CD4-positive, alpha-beta T cell treated with Interleukin-17A for 4 hours (primary cell): ENCODE results near the gene MAD2L2.

Source experiments
- DNase-seq: peaks from one replicate; pipeline ENCODE4 v3.0.0-alpha.2; 2020; ENCODE audit warnings: mixed read lengths

Gene MAD2L2

DNA sequence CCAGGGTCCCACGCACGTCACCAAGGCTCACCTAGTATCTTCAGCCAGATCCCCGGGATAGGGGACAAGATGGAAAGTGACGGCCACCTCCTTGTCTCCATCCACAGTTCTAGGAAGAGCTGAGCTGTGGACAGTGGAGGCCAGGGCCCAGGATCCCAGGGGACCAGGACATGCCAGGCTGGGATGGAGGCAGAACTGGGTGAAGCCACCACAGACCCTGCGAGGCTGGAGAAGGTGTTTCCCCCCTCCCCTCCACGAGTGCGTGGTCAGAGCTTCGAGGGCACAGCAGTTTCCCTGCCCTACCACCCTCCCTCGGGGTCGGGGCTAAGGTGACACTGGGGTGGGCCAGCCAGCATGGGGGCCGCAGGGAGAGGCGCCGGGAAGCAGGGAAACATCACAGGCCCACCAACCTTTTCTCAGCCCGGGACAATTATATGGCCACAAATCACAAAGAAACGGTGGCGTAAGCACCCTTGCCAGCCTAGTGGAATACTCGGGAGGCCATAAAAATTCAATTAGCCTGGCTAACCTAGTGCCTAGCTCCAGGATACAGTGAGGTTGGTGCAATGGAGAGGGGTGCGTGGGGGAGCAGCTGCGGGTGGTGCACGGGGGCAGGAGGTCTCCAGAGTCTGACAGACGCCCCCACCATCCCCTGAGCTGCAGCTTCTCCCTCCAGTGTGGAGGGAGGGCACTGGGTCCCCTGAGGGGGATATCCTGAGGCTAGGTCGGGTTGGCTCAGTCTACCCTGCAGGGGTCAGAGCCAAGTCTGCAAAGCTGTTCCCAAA, 23.9 kb upstream of the MAD2L2 start:
- DNase-seq: no peak

DNA sequence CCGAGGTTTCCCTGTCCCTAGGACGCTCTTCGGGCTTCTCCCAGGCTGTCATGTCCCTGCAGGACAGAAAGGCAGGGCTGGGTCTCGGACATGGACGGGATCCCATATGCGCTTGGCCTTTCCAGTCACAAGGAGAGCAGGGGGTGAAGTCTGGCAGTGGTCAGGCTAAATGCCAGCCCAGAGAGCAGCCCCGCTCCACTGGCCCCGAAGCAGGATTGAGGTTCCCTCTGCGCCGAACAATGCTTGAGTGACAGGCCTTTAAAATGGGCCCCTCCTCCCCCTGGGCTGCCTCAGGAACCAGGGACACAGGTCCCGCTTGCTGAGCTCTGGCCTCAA, 23.2 kb upstream of the MAD2L2 start:
- no peak for DNase-seq

DNA sequence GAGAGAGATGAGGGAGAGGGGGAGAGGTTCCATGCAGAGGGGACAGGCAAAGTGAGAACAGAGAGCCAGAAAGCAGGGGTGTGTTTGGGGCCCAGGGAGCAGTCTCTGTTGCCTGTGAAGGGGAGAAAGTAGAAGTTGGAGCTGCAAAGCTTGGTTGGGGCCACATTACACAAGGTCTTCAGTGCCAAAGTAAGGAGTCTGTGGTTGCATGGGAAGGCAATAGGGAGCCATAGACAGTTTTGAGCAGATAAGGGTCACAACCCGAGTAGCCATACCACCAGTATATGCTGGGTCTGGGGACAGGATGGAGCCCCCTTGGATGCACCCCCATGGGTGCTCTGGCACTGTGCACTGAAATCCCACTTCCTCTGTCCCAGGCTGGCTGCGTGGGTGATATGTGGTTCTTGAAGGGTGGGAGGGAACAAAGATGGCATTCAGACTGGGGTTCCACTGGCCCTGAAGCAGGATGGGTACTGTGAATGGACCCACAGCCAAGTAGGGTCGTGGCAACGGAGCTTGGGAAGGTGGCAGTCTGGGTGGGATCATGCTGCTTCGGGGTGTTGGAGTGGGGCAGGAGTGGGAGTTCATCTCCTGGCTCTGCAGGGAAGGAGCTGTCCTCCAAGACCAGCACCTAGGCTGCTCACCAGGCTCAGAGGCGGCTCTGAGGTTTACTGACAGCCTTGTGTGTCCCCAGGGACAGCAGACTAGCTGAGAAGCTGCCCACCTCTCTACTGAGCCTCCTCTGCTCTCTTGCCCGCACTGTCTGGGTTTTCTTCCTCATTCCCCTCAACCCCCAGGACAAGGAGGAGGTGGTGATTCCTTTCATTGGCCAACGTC, 22.6 kb upstream of the MAD2L2 start:
- DNase-seq: no peak

DNA sequence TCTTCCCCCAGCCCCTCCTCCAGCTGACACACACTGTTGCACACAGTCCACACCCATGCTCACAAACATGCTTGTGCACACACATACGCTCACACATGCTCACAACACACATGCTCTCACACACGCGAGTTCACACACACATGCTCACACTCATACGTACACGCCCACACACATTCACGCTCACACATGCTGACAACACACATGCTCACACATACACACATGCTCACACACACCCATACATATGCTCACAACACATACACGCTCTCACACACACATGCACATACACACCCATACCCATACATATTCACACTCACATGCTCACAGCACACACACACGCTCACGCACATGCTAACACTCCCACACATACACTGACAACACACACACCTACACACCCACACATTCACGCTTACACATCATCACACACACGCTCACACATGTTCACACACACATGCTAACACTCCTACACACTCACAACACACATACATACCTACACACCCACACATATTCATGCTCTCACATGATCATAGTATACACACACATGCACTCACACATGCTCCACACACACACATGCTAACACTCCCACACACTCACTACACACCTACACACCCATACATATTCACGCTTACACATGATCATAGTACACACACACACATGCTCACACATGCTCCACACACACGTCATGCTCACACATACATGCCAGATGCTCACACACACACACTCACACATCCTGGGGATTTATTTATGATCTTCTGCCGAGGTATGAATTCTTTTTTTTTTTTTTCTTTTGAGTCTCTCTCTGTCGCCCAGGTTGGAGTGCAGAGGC, 21.2 kb upstream of the MAD2L2 start:
- no peak for DNase-seq

DNA sequence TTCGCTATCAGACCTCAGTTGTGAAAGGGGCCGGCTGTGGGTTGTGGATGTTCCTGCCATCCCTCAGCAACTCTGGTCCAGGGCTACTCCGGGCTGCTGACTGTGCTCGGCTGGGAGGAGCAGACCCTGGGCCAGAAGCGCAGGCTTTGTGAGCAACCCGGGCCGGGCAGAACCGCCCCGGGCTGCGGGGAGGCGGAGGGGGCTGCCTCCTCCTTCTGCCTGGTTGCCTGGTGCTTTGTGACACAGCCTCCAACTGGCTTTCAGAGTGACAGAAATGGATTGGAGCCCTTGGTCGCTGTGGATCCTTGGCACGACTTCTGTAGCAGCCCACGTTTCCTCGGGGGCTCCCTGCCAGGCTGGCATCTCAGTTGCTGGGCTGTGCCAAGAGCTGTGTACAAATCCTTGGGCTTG, 20.6 kb upstream of the MAD2L2 start:
- no peak for DNase-seq

DNA sequence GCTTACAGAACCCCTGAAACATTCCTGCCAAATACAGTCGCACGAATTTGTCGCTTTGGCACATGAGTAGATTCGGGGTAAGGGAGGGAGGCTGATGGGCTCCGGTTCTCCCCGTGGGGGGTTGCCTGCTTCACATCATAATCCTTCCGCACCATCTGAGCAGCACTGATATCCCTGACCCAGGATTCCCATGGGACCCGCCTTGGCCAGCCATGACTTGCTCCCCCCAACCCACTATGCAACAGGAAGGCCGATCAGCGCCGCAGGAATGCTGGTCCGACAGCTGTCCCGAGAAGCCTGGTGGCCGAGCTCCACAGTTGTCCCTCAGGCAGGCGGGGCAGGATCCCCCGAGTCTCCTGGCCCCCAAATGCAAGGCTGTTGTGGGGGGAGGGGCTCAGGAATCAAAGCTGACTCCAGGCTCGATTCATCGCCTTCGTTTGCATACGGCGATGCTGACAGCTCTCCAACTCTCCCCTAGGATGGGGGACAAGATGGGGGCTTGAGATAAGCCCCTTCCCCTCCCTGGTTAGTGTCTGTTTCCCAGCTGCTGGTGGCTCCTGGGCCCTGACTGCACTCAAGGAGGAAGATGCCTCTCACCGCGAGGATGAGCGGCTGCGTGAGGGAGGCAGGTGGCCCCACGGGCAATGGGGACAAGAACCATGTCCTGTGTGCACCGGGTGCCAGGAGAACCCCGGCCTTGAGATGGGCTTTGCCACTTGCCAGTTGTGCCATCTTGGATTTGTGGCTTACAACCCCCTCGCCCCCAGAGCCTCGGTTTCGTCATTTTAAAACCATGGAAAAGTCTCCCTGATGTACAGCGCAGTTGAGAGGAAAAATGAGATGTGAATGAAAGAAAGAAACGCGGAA, 19.9 kb upstream of the MAD2L2 start:
- DNase-seq: no peak

DNA sequence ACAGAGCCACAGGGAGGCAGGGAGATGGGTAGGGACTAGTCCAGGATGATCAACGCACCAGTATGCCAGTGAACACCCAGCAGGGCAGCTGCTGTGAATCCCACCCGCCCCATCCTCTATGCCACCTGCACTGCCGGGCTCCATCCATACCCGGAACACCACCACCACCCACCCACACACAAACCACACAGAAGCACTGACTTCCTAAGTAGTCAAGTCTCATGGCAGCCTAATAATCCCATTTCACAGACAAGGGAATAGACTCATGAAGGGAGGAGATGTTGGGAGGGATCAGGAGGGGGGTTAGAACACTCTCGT, 16.9 kb upstream of the MAD2L2 start:
- DNase-seq: no peak

DNA sequence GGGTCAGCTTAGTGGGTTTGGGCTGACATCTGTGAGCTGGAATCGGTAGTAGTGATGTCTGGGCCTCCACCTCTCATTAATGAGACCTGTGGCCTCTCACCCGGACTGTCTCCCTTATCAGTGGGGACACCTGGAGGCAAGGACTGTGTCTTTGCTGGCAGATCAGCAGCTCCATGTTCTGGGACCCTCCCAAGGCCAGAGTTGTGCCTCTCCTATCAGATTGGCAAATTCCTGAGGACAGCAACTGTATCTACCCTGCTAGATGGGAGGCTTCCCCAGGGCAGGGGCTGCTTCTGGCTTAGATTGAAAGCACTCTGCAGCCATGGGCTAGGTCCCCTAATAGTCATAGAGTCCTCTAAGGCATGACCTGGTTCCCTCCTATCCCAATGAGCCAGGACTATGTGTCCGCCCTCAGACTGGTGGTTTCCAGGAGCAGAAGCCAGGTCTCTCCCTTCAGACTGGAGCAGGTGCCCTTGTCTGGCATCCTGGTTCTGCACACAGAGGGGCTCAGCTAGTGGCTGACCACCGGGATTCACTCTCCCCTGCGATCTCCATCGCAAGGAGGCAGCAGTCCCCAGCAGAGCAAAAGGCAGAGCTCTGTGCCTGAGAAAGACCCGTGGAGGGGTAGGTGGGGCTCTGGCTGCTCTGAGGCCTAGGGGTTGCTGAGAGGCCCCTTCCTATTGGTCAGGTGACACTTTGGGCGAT, 16.4 kb upstream of the MAD2L2 start:
- DNase-seq: no peak

DNA sequence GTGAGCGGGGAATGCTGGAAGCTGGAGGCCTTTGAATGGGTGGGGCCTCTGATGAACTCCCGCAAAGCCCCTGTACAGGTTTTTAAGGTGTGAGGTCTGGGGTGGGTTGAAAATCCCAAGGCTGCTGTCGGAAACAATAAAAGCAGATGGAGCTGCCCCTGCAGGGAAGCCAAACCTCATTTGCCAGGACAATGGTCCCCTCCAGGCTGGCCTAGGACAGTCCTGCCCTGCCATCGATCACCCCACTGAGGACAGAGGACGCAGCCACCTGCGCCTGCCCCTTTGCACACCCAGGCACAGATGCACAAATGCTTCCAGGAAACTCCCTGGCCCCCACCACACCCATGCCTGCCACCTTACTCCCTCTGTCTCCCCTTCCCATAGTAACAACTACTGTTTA, 14.9 kb upstream of the MAD2L2 start:
- DNase-seq: no peak

DNA sequence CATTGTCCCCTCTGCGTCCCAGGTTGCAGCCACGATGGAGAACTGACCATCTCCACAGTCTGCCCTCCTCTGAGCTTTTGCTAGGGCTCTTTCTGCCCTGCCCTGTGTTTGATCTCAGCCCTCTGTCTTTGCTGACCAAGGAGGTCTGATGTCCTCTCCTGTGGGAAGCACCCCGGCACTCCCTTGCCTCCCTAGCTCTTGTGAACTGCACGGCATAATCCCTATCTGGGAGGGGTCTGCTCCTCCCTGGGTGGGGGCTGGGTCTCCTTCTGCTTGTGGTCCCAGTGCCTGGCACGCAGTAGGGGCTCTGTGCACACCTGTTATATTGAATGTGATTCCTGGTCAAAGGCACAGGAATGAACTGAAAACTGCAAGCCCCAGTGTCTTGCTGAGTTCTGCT, 13.0 kb upstream of the MAD2L2 start:
- no peak for DNase-seq

DNA sequence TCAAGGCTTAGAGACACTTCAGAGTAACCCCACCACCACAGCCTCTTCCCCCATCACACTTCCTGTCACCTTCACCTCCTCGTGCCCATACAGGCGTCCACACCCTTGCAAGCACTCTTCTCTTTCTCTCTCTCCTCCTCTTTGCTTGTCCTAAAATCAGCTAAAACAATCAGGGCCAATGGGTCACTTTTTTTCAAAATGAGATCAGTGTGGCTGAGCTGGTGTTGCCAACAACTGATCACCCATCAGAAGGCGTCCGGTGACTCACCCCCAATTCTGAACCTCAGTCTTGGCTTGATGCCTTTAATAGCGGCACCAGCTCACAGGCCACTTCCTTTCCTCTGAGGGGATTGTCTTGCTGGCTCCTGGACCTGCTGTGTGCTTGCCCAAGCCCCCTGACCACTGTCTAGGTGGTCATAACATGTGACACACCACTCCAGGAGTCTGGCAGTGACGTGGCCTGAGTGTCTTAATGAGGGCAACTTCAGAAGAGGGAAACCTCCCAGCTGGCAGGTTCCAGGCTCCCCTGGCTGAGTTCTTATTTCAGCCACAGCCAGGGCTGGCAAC, 12.2 kb upstream of the MAD2L2 start:
- peak; percentile 44 for DNase-seq

DNA sequence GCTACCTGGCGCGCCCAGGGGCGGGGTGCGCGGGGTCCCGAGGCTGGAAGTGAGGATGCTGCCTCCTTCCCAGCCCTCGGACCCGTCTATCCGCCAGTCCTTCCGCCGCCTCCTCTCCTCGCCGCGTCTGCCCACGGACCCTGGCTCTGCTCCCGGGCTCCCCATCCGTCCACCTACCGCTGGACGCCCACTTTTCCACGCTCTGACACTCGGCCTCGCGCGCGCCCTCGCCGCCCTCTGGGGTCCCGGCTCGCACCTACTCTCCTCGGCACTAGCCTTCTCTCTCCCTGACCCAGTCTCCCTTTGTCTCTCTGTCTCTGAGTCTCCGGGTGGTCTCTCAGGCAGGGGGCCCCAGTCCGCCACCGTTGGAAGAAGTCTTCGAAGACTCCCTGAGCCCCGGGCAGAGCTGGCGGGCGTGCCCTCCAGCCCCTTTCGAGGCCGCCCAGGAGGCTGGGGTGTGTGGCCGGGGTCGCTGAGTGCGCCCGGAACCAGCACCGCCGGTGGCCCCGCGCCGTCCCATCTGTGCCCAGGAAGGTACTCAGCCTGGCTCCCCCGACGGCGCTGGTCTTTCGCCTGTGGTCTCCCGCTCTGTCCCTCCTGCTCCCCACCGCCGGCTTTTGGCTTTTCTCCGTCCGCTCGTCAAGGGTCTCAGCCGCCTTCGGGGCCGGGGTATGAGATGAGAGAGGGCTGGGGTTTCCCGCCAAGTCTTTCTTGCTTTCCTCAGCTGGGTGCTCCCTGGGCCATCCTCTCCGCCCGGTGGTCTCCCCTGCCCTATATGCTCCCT, 11.2 kb upstream of the MAD2L2 start:
- DNase-seq: no peak

DNA sequence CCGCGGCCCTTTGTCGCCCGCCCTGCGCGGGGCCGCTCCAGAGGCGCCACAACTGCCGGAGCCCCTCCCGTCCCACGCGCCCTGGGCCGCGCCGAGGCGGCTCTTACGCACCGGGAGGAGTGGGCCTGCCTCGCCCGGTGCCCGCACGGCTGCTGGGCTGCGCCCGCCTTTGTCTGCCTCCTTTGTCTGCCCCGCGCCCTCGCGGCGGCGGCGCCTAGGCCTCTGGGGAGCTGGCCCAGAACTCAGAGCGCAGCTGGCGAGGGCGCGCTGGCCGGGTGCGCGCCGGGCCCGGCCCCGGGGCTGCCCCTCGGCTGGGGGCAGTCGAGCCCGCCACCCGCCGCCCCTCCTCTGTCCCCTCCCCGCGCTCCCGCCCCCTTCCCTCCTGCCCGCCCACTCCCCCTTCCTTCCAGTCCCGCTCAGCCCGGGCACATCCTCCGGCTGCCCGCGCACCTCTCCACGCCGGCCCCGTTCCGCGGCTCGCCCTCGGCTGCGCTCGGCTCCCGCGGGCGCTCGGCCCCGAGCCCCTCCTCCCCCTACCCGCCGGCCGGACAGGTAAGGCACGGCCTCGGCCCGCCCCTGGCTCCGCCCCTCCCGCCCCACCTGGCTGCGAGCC, 10.5 kb upstream of the MAD2L2 start, which contains the start of gene DRAXIN:
TSS of gene DRAXIN (plus strand) at position 409 of the 613 bp plus-strand sequence. CDS start 14,549 bp downstream, outside the sequence.
- DNase-seq: no peak

DNA sequence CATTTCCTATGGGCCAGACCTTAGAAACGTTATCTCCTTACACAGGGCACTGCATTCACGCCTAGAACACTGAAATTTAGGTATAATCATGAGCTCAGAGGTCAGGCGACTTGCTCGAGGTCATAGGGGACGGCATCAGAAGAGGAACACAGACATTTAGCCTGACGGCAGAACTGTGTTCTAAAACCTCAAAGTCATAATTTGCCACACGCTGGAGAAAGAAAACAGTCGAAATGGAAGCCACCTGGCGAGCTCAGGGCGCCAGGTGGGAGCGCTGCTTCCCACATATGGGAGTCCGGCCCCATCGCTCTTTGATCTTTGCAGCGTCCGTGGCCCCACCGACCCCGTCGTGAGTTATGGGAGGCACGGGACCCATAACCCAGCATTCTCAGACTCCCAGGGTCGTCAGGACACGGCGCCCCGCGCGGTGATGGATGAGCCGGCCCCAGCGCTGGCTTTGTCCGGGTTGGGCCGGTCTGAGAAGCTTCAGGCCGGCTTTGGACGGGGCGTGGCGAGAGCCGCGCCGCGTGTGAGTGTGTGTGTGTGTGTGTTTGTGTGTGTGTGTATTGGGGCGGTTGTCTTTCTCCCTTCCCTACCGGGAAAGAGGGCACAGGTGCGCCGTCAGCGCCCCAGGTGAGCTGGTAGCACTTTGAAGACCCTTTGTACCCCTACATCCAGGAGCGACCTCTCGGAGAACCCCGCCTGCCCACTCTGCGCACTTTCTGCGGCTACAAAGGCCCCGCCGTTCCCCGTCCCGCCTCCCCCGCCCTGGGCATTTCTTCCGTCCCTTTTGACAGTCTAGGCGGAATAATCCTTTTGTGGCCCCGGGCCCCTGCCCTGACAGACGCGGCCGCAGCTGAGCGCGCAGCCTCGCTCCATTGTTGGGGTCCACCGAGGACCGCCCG, 9.7 kb upstream of the MAD2L2 start:
- DNase-seq: no peak

DNA sequence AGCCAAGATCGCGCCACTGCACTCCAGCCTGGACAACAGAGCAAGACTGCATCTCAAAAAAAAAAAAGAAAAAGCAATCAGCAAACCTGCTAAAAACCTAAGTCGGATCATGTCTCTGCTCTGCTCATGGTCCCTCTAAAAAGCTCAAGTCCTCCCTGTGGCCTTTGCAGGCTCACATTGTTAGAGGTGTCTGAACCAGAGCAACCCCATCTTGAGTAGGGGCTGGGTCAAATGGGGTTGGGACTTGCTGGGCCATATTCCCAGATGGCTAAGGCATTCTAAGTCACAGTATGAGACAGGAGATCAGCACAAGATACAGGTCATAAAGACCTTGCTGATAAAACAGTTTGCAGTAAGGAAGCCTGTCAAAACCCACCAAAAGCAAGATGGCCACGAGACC, 7.6 kb upstream of the MAD2L2 start:
- DNase-seq: no peak

DNA sequence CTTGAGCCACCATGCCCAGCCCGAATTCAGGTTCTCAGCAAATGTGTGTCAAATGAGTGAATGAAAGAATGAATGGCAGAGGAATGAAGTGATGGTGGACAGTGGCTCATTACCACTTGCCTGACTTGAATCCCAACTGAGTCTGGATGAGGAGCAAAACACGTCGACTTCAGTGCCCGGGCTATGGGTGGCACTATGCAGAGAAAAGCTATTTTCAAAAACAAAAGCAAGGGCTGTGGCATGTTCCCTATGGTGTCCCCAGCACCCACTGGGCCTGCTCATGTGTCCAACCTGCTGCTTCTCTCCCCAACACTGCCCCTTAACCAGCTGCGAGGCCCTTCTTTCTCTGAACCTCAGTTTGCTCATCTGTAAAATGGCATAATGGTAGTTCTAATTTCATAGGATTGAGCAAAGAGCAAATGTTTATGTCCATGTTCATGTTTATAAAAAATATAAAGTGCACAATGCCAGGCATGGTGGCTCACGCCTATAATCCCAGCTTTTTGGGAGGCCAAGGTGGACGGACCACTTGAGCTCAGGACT, 4.3 kb upstream of the MAD2L2 start:
- no peak for DNase-seq

DNA sequence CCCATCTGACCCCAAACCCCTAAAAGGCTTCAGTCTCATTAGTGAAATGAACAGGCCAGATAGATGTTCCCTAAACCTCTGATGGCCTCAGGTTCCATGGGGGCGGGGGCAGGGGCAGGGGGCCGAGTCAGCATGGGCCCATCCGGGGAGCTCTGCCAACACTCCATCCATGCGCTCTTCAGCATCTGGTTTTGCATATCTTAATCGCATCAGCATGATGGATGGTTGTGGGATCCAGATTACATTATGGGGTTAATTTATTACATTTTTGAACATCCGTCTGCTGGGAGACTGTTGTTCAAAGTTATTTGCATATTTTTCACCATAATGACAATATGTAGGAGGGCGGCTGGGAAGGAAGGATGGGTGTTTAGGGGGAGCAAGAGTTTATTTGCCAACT, 3.1 kb upstream of the MAD2L2 start:
- no peak for DNase-seq

DNA sequence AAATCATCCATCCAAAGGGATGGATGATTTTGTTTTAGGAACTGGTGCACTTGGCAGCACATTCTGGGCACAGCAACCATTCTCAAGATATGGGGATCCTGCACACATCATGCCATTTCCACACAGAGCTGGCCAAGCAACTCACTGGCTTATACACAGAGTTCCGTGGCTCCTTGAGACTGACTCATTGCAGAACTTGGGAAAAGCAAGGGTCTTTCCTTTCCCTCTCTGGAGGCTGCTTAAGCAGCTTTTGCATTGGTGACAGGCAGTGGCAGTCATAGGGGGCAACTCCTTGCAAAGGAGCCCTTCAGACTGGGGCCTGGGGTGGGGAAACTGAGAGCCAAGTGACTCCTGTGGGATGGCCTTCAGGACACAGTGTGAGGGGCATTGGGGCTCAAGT, 1.9 kb upstream of the MAD2L2 start:
- DNase-seq: no peak

DNA sequence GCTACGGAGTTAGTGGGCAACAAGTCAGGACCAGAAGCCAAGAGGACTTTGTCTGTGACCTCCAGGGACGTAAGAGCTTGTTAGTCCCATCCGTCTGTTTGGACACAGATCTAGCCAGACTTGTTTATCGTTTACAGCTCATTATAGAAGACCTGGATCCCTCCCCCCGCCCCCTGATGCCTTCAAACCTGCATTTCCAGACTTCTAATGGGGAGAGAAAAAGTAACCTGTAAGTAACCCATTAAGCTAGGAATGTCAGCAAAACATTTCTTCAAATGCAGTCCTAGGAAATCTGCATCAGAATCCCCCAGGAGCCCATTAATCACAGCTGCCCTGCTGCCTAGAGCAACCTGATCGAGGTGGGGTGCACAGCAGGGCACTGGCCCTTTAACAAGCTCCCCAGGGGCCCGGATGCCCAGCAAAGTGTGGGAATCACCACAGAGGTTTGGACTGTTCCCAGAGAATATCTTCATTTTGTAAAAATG, 1.4 kb upstream of the MAD2L2 start:
- DNase-seq: no peak
